Lower lobe of right lung (tissue), 2 donors: ENCODE data around the gene DOCK3. TPM values are rescaled to one million over a fixed set of nuclear protein-coding genes. Genes with fewer than 3 reads are reported as not detected.

ENCODE experiments used
- ATAC-seq, 2 donors: fragments of 200-7000 bp; cut with Tn5 transposase; one replicate each; pipeline ENCODE4 v1.9.1; 2020 to 2022; ENCODE audit warnings: mild to moderate bottlenecking in 2 of 2, moderate library complexity in 2 of 2
- DNase-seq: peaks from one replicate; pipeline ENCODE4 v3.0.0-alpha.2; 2020
- H3K27ac ChIP-seq: fragments of 200-600 bp; one replicate; pipeline ENCODE4 v1.8.0; 2022
- H3K27me3 ChIP-seq: fragments of 200-600 bp; one replicate; pipeline ENCODE4 v1.8.0; 2022; ENCODE audit warnings: low read depth
- H3K36me3 ChIP-seq: fragments of 200-600 bp; one replicate; pipeline ENCODE4 v1.8.0; 2022; ENCODE audit warnings: mild to moderate bottlenecking
- H3K4me1 ChIP-seq: fragments of 200-600 bp; one replicate; pipeline ENCODE4 v1.8.0; 2022
- H3K4me3 ChIP-seq: fragments of 200-600 bp; one replicate; pipeline ENCODE4 v1.8.0; 2022; ENCODE audit warnings: mild to moderate bottlenecking
- H3K9me3 ChIP-seq: fragments of 200-600 bp; one replicate; pipeline ENCODE4 v1.8.0; 2022
- CTCF ChIP-seq: fragments of 200-600 bp; IDR thresholded peaks from one replicate; pipeline ENCODE4 v1.8.0; 2022; ENCODE audit warnings: antibody characterized with exemption, mild to moderate bottlenecking
- intact Hi-C: fragments of 100-400 bp; cut with DNase I; formaldehyde crosslinking; loops from one replicate; pipeline ENCODE4 v1.11.0; 2022
- total RNA-seq: library from RNA; stranded (reverse); fragmentation: NEBNext Ultra II Directional; extraction: Animal tissue kit (Norgen Biotek cat#: 25700); gene quantifications from one replicate; pipeline ENCODE4 v1.2.1, GENCODE V29; 2021
- donor health status: DM: no; HTN: yes; CAD: no; lungs with severe emphysema.

Gene DOCK3
- total RNA-seq, 1 donor from 2014 or later: 1.5 TPM

DNA sequence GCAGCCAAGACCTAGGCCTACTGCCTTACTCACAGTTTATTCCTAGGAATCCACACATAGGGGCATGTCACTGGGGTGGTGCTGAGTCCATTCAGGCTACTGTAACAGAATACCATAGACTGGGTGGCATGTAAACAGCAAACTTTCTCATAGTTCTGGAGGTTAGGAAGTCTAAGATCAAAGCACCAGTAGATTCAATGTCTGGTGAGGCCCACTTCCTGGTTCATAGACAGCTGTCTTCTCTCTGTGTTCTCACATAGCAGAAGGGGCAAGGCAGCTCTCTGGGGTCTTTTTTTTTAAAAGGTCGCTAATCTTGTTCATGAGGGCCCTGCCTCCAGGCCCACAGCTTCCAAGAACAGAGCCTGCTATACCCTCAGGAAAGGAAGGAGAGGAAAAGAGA is 596.4 kb downstream of the DOCK3 start:
- Histone ChIP-seq H3K36me3 (no peaks in the 10 kb centered on the region), H3K4me1 (no peaks in the 10 kb centered on the region), H3K27ac (no peak overlapping the region), H3K9me3 (no peaks in the 10 kb centered on the region), H3K27me3 (peaks cover 6% of the 10 kb centered on the region), H3K4me3 (no peak overlapping the region)
- ATAC-seq: no peak
- intact Hi-C loops: no loop called here
- no peak for DNase-seq
- no peak for TF ChIP-seq CTCF

GRCh38 chr3:51274052-51274451 is 599.3 kb downstream of the DOCK3 start:
- Histone ChIP-seq H3K4me3 (no peak overlapping the region), H3K4me1 (no peaks in the 10 kb centered on the region), H3K27ac (no peak overlapping the region), H3K9me3 (no peaks in the 10 kb centered on the region), H3K27me3 (peaks cover 6% of the 10 kb centered on the region), H3K36me3 (no peaks in the 10 kb centered on the region)
- ATAC-seq: no peak
- intact Hi-C loops: no loop called here
- DNase-seq: no peak
- TF ChIP-seq CTCF: no peak

GRCh38 chr3:51275111-51275805 is 600.5 kb downstream of the DOCK3 start:
- ATAC-seq: no peak
- Histone ChIP-seq H3K27me3 (peaks cover 6% of the 10 kb centered on the region), H3K27ac (no peak overlapping the region), H3K4me3 (no peak overlapping the region), H3K9me3 (no peaks in the 10 kb centered on the region), H3K36me3 (no peaks in the 10 kb centered on the region), H3K4me1 (no peaks in the 10 kb centered on the region)
- no peak for TF ChIP-seq CTCF
- no peak for DNase-seq
- intact Hi-C loops: no loop called here

GRCh38 chr3:51276046-51276445 is 601.3 kb downstream of the DOCK3 start:
- no peaks in the 10 kb centered on the region for H3K9me3 ChIP-seq
- H3K36me3 ChIP-seq: no peaks in the 10 kb centered on the region
- intact Hi-C loops: no loop called here

GRCh38 chr3:51279448-51279847 is 604.7 kb downstream of the DOCK3 start:
- TF ChIP-seq CTCF: no peak
- intact Hi-C loops: no loop called here

More at GRCh38 chr3:51276046-51276445, 601.3 kb downstream of the DOCK3 start:
- H3K27me3 ChIP-seq: peaks cover 6% of the 10 kb centered on the region
- no peaks in the 10 kb centered on the region for H3K4me1 ChIP-seq
- DNase-seq: no peak
- H3K27ac ChIP-seq: no peak overlapping the region
- no peak for ATAC-seq
- H3K4me3 ChIP-seq: no peak overlapping the region
- TF ChIP-seq CTCF: no peak

More at GRCh38 chr3:51279448-51279847, 604.7 kb downstream of the DOCK3 start:
- no peaks in the 10 kb centered on the region for H3K36me3 ChIP-seq
- no peaks in the 10 kb centered on the region for H3K27me3 ChIP-seq
- H3K9me3 ChIP-seq: no peaks in the 10 kb centered on the region
- H3K27ac ChIP-seq: no peak overlapping the region
- DNase-seq: no peak
- H3K4me3 ChIP-seq: no peak overlapping the region
- no peaks in the 10 kb centered on the region for H3K4me1 ChIP-seq
- ATAC-seq: no peak
